Muscle layer of duodenum (tissue), 2 donors: ENCODE data around the gene PPIG.
"Not testable (repeated sequence)": the region's sequence is repeated elsewhere in the genome, so short reads cannot be mapped to it uniquely, and the experiment has no call there.

Source experiments
- H3K27ac ChIP-seq: one replicate; pipeline ENCODE4 v1.7.0; 2013; ENCODE audit warnings: mild to moderate bottlenecking, low read length
- H3K27me3 ChIP-seq: one replicate; pipeline ENCODE4 v1.7.0; 2013; ENCODE audit warnings: low read depth, mild to moderate bottlenecking, control low read depth, low read length
- H3K36me3 ChIP-seq, 2 donors: one replicate each; pipeline ENCODE4 v1.7.0; 2013; ENCODE audit warnings: low read length in 2 of 2, control low read depth in 1 of 2, mild to moderate bottlenecking in 1 of 2; ENCODE audit not compliant: insufficient read depth in 2 of 2, control insufficient read depth in 1 of 2
- H3K4me1 ChIP-seq, 2 donors: one replicate each; pipeline ENCODE4 v1.7.0; 2013; ENCODE audit warnings: low read length in 2 of 2, mild to moderate bottlenecking in 2 of 2, control low read depth in 1 of 2, moderate library complexity in 1 of 2; ENCODE audit not compliant: insufficient read depth in 2 of 2, control insufficient read depth in 1 of 2
- H3K4me3 ChIP-seq, 2 donors: one replicate each; pipeline ENCODE4 v1.7.0; 2013; ENCODE audit warnings: low read length in 2 of 2, low read depth in 1 of 2, mild to moderate bottlenecking in 1 of 2
- H3K9me3 ChIP-seq, 2 donors: one replicate each; pipeline ENCODE4 v1.7.0; 2013; ENCODE audit warnings: low read length in 2 of 2, control low read depth in 1 of 2, mild to moderate bottlenecking in 1 of 2; ENCODE audit not compliant: control insufficient read depth in 1 of 2
- donor health status: healthy.

PPIG gene

GRCh38 chr2:169584005-169584877 is at the start of gene PPIG:
TSS of gene PPIG (plus strand) at chr2:169584351. CDS start at chr2:169604042, 19,691 bp downstream.
- Histone ChIP-seq H3K36me3 (peaks cover 0 to 4% of the 10 kb centered on the region in 2 donors), H3K9me3 (no peaks in the 10 kb centered on the region), H3K27me3 (no peaks in the 10 kb centered on the region), H3K4me1 (peaks cover 0 to 21% of the 10 kb centered on the region in 2 donors), H3K27ac (peak within 1 kb of the TSS; percentile 99), H3K4me3 (peak within 1 kb of the TSS; percentile 84 to 95)

- H3K36me3 ChIP-seq, H3K27me3 ChIP-seq, H3K4me3 ChIP-seq, H3K9me3 ChIP-seq, H3K4me1 ChIP-seq, H3K27ac ChIP-seq: not testable (repeated sequence)
These were observed 44.7 kb upstream of the PPIG start for GRCh38 chr2:169539460-169539859.

- H3K27me3 ChIP-seq: no peaks in the 10 kb centered on the region
- H3K36me3 ChIP-seq: peaks cover 6 to 9% of the 10 kb centered on the region in 2 donors
- H3K4me3 ChIP-seq: no peak overlapping the region
- H3K27ac ChIP-seq: no peak overlapping the region
- H3K9me3 ChIP-seq: no peaks in the 10 kb centered on the region
- H3K4me1 ChIP-seq: no peaks in the 10 kb centered on the region
These were observed 44.0 kb upstream of the PPIG start for GRCh38 chr2:169540146-169540545.

- no peak overlapping the region for H3K27ac ChIP-seq
- H3K4me3 ChIP-seq: no peak overlapping the region
- no peaks in the 10 kb centered on the region for H3K9me3 ChIP-seq
- H3K4me1 ChIP-seq: no peaks in the 10 kb centered on the region
- H3K27me3 ChIP-seq: no peaks in the 10 kb centered on the region
- peaks cover 14 to 21% of the 10 kb centered on the region in 2 donors for H3K36me3 ChIP-seq
These were observed 41.7 kb upstream of the PPIG start for GRCh38 chr2:169542433-169542832.

- H3K36me3 ChIP-seq: peaks cover 17 to 18% of the 10 kb centered on the region in 2 donors
- H3K27me3 ChIP-seq: no peaks in the 10 kb centered on the region
These were observed 37.4 kb upstream of the PPIG start for GRCh38 chr2:169546756-169547155.

GRCh38 chr2:169561364-169561763 is 22.8 kb upstream of the PPIG start:
- Histone ChIP-seq H3K36me3 (peaks cover 3 to 14% of the 10 kb centered on the region in 2 donors), H3K9me3 (no peaks in the 10 kb centered on the region), H3K27me3 (no peaks in the 10 kb centered on the region), H3K27ac (no peak overlapping the region), H3K4me3 (no peak overlapping the region), H3K4me1 (no peaks in the 10 kb centered on the region)

More at GRCh38 chr2:169546756-169547155, 37.4 kb upstream of the PPIG start:
- no peak overlapping the region for H3K27ac ChIP-seq
- no peak overlapping the region for H3K4me3 ChIP-seq
- no peaks in the 10 kb centered on the region for H3K4me1 ChIP-seq
- no peaks in the 10 kb centered on the region for H3K9me3 ChIP-seq

GRCh38 chr2:169562084-169562483 is 22.1 kb upstream of the PPIG start:
- H3K4me1 ChIP-seq, H3K27me3 ChIP-seq, H3K4me3 ChIP-seq, H3K9me3 ChIP-seq, H3K27ac ChIP-seq: not testable (repeated sequence)
- H3K36me3 ChIP-seq: peaks cover 3 to 14% of the 10 kb centered on the region in 2 donors

- Histone ChIP-seq H3K27me3 (no peaks in the 10 kb centered on the region), H3K4me3 (no peak overlapping the region), H3K27ac (no peak overlapping the region), H3K4me1 (no peaks in the 10 kb centered on the region), H3K9me3 (no peaks in the 10 kb centered on the region), H3K36me3 (peaks cover 3 to 14% of the 10 kb centered on the region in 2 donors)
These were observed 21.6 kb upstream of the PPIG start for GRCh38 chr2:169562519-169562918.

- Histone ChIP-seq H3K4me3 (no peak overlapping the region), H3K36me3 (peaks cover 0 to 7% of the 10 kb centered on the region in 2 donors), H3K27ac (no peak overlapping the region), H3K9me3 (no peaks in the 10 kb centered on the region), H3K27me3 (no peaks in the 10 kb centered on the region), H3K4me1 (no peaks in the 10 kb centered on the region)
These were observed 18.5 kb upstream of the PPIG start for GRCh38 chr2:169565686-169566085.

GRCh38 chr2:169569948-169570347 is 14.2 kb upstream of the PPIG start:
- H3K27ac ChIP-seq: no peak overlapping the region
- H3K4me1 ChIP-seq: no peaks in the 10 kb centered on the region
- H3K27me3 ChIP-seq: no peaks in the 10 kb centered on the region
- no peaks in the 10 kb centered on the region for H3K36me3 ChIP-seq
- no peak overlapping the region for H3K4me3 ChIP-seq
- no peaks in the 10 kb centered on the region for H3K9me3 ChIP-seq

- not testable (repeated sequence) for H3K36me3 ChIP-seq, H3K4me1 ChIP-seq, H3K27ac ChIP-seq, H3K27me3 ChIP-seq, H3K9me3 ChIP-seq, H3K4me3 ChIP-seq
These were observed 13.4 kb upstream of the PPIG start for GRCh38 chr2:169570752-169571151.

- no peaks in the 10 kb centered on the region for H3K4me1 ChIP-seq
- no peak overlapping the region for H3K27ac ChIP-seq
- peak overlapping the region in 1 of 2 donors; percentile 28 for H3K4me3 ChIP-seq
- H3K9me3 ChIP-seq: no peaks in the 10 kb centered on the region
- H3K36me3 ChIP-seq: no peaks in the 10 kb centered on the region
- H3K27me3 ChIP-seq: no peaks in the 10 kb centered on the region
These were observed 12.6 kb upstream of the PPIG start for GRCh38 chr2:169571571-169571970.
